HEK293T (cell line): Measurements from ENCODE around the gene ATG7.

Experiments used
- CTCF ChIA-PET: fragments of 350-600 bp; formaldehyde crosslinking; extraction: SDS; loops from one replicate; lab custom pipeline; 2021; ENCODE audit warnings: antibody characterized with exemption, inconsistent platforms; lab: Yijun Ruan, JAX
- POLR2A ChIA-PET: fragments of 350-600 bp; formaldehyde crosslinking; extraction: SDS; loops from one replicate; lab custom pipeline; 2020; ENCODE audit warnings: antibody characterized with exemption, inconsistent platforms; lab: Yijun Ruan, JAX
- DNase-seq: peaks from one replicate; pipeline ENCODE4 v3.0.0; 2012; ENCODE audit warnings: mixed read lengths; ENCODE audit errors: extremely low spot score
- ARNT ChIP-seq: fragments of 450-650 bp; IDR thresholded peaks from 2 replicates; pipeline ENCODE4 v1.6.1; 2017; ENCODE audit warnings: mild to moderate bottlenecking
- BHLHE40 ChIP-seq: fragments of 450-650 bp; IDR thresholded peaks from 2 replicates; pipeline ENCODE4 v1.6.1; 2016; ENCODE audit warnings: mild to moderate bottlenecking, moderate library complexity, borderline replicate concordance
- CTBP1 ChIP-seq: fragments of 450-650 bp; IDR thresholded peaks from 2 replicates; pipeline ENCODE4 v1.6.1; 2016; ENCODE audit warnings: borderline replicate concordance
- ELF4 ChIP-seq: fragments of 450-650 bp; IDR thresholded peaks from 2 replicates; pipeline ENCODE4 v1.6.1; 2017; ENCODE audit warnings: antibody characterized with exemption
- FOXA1 ChIP-seq: fragments of 450-650 bp; IDR thresholded peaks from 2 replicates; pipeline ENCODE4 v1.6.1; 2016; ENCODE audit warnings: mild to moderate bottlenecking
- FOXK2 ChIP-seq: fragments of 450-650 bp; IDR thresholded peaks from 2 replicates; pipeline ENCODE4 v1.6.1; 2016; ENCODE audit warnings: mild to moderate bottlenecking
- FOXM1 ChIP-seq: fragments of 450-650 bp; IDR thresholded peaks from 2 replicates; pipeline ENCODE4 v1.6.1; 2017; ENCODE audit warnings: mild to moderate bottlenecking, borderline replicate concordance
- HDGF ChIP-seq: fragments of 450-650 bp; IDR thresholded peaks from 2 replicates; pipeline ENCODE4 v1.6.1; 2017; ENCODE audit warnings: antibody characterized with exemption, borderline replicate concordance
- L3MBTL2 ChIP-seq: fragments of 450-650 bp; conservative IDR thresholded peaks from 2 replicates; pipeline ENCODE4 v1.6.1; 2016; ENCODE audit warnings: mild to moderate bottlenecking
- LEF1 ChIP-seq: fragments of 450-650 bp; IDR thresholded peaks from 2 replicates; pipeline ENCODE4 v1.6.1; 2017; ENCODE audit warnings: mild to moderate bottlenecking, borderline replicate concordance
- NFRKB ChIP-seq: fragments of 450-650 bp; IDR thresholded peaks from 2 replicates; pipeline ENCODE4 v1.6.1; 2016; ENCODE audit warnings: mild to moderate bottlenecking, moderate library complexity
- SP1 ChIP-seq: fragments of 450-650 bp; IDR thresholded peaks from 2 replicates; pipeline ENCODE4 v1.6.1; 2017
- SUZ12 ChIP-seq: fragments of 450-650 bp; IDR thresholded peaks from 2 replicates; pipeline ENCODE4 v1.6.1; 2016; ENCODE audit warnings: mild to moderate bottlenecking
- TARDBP ChIP-seq: fragments of 450-650 bp; IDR thresholded peaks from 2 replicates; pipeline ENCODE4 v1.6.1; 2016
- ZNF384 ChIP-seq: fragments of 450-650 bp; IDR thresholded peaks from 2 replicates; pipeline ENCODE4 v1.6.1; 2016
- TF ChIP-seq, protein P1 (sequence below): fragments of 450-650 bp; IDR thresholded peaks from 2 replicates; pipeline ENCODE4 v1.6.1; 2016

Gene ATG7

DNA sequence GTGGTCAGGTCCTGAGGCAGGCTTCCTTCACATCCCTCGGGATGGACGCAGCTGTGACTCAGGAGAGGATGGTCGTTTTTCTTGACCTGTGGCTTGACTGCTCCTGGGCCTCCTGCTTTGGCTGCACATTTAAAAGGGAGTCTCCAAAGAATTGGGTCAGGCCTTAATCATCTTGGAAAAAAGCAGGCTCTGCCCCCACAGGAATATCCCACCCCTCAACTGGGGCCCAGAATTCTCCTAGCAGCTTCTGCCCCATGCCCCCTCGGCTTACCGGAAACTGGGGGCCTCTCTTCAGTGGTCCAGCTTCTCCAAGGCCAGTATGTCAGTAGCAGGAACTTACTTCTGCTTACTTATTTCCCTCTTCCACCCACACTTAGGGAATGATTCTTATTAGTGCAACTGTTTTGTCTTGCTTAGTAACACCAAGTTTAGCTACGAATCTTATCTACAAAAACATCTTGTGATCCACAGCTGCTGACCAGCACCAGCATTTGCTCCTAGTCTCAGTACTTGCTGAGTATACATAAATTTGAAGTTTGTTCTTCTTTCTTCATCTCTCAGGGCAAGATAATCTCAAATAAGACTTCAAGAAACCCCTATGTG, 35.7 kb downstream of the ATG7 start:
- no peak for DNase-seq
- CTCF ChIA-PET = no interaction called here
- POLR2A ChIA-PET = no interaction called here
- no peak for TF ChIP-seq NFRKB
- no peak for TF ChIP-seq BHLHE40
- TF ChIP-seq, protein P1, sequence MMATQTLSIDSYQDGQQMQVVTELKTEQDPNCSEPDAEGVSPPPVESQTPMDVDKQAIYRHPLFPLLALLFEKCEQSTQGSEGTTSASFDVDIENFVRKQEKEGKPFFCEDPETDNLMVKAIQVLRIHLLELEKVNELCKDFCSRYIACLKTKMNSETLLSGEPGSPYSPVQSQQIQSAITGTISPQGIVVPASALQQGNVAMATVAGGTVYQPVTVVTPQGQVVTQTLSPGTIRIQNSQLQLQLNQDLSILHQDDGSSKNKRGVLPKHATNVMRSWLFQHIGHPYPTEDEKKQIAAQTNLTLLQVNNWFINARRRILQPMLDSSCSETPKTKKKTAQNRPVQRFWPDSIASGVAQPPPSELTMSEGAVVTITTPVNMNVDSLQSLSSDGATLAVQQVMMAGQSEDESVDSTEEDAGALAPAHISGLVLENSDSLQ = no peak
- no peak for TF ChIP-seq CTBP1
- TF ChIP-seq ZNF384 = no peak
- TF ChIP-seq LEF1 = no peak
- no peak for TF ChIP-seq HDGF

DNA sequence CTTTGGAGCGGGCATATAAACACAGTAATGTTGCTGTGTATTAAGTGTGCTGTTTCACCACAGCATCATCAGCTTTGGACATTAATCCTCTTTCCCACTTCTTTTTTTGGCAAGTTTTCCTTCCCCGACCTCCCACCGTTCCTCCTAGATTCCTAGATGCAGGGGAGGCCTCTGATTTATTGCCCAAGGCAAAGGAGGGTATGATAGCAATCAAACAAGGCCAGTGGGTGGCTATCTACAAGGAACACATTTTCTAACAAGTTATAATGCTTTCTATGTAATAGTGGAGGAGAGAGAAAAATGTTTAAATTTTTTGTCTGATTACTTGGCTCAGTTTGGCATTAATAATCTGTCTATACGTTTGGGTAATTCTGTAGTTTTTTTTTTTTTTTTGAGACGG, 38.1 kb downstream of the ATG7 start:
- CTCF ChIA-PET = no interaction called here
- DNase-seq = no peak
- TF ChIP-seq ARNT (no peak), SP1 (no peak), HDGF (no peak), CTBP1 (no peak), NFRKB (no peak), BHLHE40 (no peak), SUZ12 (no peak)
- TF ChIP-seq, protein P1 = no peak
- POLR2A ChIA-PET = no interaction called here

DNA sequence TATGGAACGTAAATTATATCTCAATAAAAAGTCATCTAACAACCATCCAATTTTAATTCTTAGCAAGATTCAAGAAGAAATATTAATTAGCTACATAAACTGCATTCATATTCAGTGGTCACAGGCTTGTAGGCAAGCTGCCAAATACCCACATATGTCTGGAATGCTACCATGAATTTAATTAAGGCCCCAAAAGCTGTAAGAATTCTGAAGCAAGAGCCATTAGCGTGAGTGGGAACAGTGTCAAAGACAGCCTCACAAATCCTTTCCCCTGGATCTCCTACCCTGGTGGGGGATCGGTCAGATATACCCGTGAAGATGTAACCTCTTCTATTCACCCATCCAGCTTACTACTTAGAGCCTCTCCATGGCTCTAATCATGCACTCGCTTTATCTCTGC, 40.0 kb downstream of the ATG7 start:
- POLR2A ChIA-PET = no interaction called here
- CTCF ChIA-PET = no interaction called here
- DNase-seq = no peak
- TF ChIP-seq, protein P1 = no peak
- TF ChIP-seq TARDBP (no peak), CTBP1 (no peak), SUZ12 (no peak)

DNA sequence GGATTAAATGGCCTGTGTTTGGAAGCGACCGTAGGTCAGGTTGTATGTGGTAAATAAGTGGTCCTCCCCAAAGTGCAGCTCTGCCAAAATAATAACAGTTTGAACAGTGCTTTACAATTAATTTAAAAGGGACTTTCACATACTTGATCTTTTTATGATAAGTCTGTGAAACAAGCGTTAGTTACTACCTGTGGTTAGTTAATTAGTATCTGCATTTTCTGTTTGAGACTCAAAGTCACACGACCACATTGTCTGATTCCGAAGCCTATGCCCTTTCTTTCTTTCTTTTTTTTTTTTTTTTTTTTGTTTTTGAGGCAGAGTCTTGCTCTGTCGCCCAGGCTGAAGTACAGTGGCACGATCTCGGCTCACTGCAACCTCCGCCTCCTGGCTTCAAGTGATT, 45.1 kb downstream of the ATG7 start:
- POLR2A ChIA-PET = no interaction called here
- CTCF ChIA-PET = no interaction called here
- no peak for DNase-seq
- TF ChIP-seq NFRKB = no peak
- TF ChIP-seq TARDBP = no peak
- no peak for TF ChIP-seq HDGF
- no peak for TF ChIP-seq ARNT
- no peak for TF ChIP-seq BHLHE40
- TF ChIP-seq LEF1 = no peak
- TF ChIP-seq SUZ12 = no peak
- no peak for TF ChIP-seq L3MBTL2
- no peak for TF ChIP-seq ZNF384
- TF ChIP-seq, protein P1 = no peak
- TF ChIP-seq FOXM1 = no peak
- no peak for TF ChIP-seq CTBP1
- TF ChIP-seq FOXA1 = no peak

DNA sequence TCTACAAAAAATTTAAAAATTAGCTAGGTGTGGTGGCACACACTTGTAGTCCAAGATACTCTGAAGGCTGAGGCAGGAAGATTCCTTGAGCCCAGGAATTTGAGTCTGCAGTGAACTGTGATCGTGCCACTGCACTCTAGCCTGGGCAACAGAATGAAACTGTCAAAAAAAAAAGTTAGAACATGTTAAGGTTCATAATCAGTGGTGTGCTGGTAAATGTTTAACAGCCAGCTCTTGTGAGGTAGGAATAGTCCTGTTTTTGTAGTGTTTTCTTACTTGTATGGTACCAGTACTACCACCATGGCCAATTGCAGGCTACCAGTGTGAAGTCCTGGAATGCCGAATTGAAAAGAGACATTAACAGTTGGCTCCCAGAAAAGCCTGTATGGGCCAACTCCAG, 50.7 kb downstream of the ATG7 start:
- DNase-seq = no peak
- CTCF ChIA-PET = no interaction called here
- POLR2A ChIA-PET = no interaction called here
- TF ChIP-seq ZNF384 (no peak), TARDBP (no peak), SUZ12 (no peak)

DNA sequence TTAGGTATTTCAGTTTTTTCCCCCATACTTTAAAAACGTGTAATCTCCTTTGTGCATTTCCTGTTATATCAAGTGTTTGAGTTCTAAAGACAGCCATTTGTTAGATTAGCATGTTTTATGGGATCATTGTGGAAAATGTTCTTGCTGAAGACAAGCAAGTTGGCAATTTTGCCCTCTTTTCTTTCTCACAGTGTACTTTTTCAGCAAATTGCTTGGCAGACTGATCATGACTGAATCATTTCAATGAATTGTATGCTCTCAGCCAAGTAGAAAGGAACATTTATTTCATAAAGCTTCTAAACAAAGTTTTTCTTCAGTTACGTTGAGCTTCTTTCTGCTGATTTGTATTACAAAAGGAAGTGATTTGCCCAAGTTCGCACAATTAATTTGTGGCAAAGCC, 51.6 kb downstream of the ATG7 start:
- no peak for DNase-seq
- TF ChIP-seq FOXA1 (no peak), ZNF384 (no peak), TARDBP (no peak), SP1 (no peak), NFRKB (no peak), ELF4 (no peak), CTBP1 (no peak), FOXM1 (no peak), L3MBTL2 (no peak), FOXK2 (no peak), LEF1 (no peak)
- TF ChIP-seq, protein P1 = no peak
- POLR2A ChIA-PET = no interaction called here
- CTCF ChIA-PET = no interaction called here
